WI38 (cell line): ENCODE data around the gene SHE.

Source experiments
- H3K4me3 ChIP-seq: 2 replicates; pipeline ENCODE4 v1.5.1; 2011; ENCODE audit warnings: low read depth, mild to moderate bottlenecking, control low read depth, low read length
- CTCF ChIP-seq: IDR thresholded peaks from 2 replicates; pipeline ENCODE4 v1.5.1; 2012; ENCODE audit warnings: low read depth, mild to moderate bottlenecking, control low read depth, low read length

The SHE gene

DNA sequence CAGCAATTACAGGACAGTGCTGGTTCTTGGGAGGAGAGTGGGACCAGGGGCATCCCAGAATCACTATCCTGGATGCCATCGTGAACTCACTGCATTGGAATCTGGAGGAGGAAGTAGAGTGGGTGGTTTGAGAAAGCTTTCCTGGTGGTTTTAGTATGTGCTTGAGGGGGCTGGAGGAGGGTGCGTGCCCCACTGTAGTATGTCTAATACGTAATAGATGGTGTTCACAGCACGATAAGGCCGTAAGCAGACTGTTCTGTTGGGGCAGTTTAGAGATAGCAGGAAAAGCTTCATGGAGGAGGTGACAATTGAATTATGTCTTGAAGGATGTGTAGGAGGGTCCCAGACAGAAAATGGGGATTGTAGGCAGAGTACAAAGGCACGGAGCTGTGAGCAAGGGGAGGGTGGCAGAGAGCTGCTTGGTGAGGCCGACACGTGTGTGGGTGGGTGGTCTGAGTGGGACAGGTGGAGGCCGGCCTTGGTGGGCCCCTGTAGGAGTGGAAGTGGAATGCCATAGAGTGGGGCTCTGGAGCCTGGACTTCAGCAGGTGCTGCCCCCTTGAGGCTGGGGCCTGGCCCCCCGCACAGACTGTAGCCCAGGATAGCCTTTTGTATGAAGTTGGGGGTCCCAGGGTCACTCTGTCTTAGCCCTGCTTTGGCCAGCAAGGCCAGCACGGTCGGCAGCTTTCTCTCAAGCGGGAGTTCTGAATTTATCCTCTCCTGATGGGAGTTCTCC is 60.0 kb downstream of the SHE start:
- TF ChIP-seq CTCF: no peak
- H3K4me3 ChIP-seq: no peak overlapping the region

- no peak for TF ChIP-seq CTCF
- no peak overlapping the region for H3K4me3 ChIP-seq
Observed at GRCh38 chr1:154441241-154441888, 60.8 kb downstream of the SHE start.

GRCh38 chr1:154440036-154440804 is 62.0 kb downstream of the SHE start:
- H3K4me3 ChIP-seq: no peak overlapping the region
- no peak for TF ChIP-seq CTCF

GRCh38 chr1:154436433-154436832 is 65.8 kb downstream of the SHE start:
- no peak for TF ChIP-seq CTCF
- H3K4me3 ChIP-seq: no peak overlapping the region

DNA sequence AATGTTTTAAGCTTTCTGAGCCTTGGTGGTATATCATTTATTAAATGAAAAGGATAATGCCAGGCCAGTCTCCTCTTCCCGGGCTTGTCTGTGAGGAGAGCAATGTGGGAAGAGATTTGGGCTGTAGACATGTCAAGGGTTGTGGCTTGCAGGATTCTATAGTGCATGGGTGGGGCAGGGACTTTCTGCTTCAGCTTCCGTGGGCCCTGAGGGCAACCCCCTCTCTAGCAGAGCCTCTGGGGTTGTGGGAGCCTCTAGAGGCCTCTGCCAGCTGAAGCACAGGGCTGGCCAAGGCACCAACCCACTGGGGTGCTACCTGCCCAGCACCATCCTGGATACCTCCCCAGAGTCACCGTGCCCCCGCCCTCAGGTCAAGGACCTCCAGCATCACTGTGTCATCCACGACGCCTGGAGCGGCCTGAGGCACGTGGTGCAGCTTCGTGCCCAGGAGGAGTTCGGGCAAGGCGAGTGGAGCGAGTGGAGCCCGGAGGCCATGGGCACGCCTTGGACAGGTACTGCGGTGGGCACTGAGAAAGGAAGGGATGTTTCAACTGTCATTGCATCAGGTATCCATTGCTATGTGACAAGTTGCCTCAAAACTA is 66.5 kb downstream of the SHE start:
- TF ChIP-seq CTCF: no peak

DNA sequence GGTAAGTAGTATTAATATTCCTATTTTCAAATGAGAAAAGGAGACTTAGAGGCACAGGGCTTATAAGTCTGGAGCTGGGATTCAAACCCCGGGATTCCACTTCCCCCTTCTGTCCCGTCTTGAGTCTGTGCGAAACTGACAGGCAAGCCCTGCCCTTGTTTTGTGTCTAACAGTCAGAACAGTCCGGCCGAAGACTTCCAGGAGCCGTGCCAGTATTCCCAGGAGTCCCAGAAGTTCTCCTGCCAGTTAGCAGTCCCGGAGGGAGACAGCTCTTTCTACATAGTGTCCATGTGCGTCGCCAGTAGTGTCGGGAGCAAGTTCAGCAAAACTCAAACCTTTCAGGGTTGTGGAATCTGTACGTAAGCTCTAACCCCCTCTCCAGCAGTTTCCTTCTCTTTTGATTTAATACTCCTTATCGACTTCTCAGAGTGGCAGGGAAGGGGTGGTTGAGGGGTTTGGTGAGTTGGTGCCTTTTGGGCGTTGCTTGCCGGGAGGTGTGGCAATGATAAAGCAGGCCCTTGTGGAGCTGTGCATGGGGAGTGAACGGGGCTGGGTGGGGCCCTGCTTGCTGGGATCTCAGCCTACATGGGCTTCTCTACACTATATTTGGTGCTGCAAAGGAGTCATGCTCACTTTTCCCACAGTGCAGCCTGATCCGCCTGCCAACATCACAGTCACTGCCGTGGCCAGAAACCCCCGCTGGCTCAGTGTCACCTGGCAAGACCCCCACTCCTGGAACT is 67.7 kb downstream of the SHE start:
- no peak for TF ChIP-seq CTCF
- H3K4me3 ChIP-seq: no peak overlapping the region

More for the DNA sequence above, 66.5 kb downstream of the SHE start:
- H3K4me3 ChIP-seq: no peak overlapping the region
